NOMO-1 treated with DMSO at 0.1 percent for 48 hours (cell line): ENCODE data around the gene SMAD4.
A peak's percentile ranks its signal among the peaks of the same experiment; 100 is the strongest.
"Not testable (repeated sequence)": the region's sequence is repeated elsewhere in the genome, so short reads cannot be mapped to it uniquely, and the experiment has no call there.

Source experiments
- DNase-seq: peaks from one replicate; lab custom pipeline; 2025; ENCODE audit not compliant: unreplicated experiment; lab: John Stamatoyannopoulos, UW

Gene SMAD4

DNA sequence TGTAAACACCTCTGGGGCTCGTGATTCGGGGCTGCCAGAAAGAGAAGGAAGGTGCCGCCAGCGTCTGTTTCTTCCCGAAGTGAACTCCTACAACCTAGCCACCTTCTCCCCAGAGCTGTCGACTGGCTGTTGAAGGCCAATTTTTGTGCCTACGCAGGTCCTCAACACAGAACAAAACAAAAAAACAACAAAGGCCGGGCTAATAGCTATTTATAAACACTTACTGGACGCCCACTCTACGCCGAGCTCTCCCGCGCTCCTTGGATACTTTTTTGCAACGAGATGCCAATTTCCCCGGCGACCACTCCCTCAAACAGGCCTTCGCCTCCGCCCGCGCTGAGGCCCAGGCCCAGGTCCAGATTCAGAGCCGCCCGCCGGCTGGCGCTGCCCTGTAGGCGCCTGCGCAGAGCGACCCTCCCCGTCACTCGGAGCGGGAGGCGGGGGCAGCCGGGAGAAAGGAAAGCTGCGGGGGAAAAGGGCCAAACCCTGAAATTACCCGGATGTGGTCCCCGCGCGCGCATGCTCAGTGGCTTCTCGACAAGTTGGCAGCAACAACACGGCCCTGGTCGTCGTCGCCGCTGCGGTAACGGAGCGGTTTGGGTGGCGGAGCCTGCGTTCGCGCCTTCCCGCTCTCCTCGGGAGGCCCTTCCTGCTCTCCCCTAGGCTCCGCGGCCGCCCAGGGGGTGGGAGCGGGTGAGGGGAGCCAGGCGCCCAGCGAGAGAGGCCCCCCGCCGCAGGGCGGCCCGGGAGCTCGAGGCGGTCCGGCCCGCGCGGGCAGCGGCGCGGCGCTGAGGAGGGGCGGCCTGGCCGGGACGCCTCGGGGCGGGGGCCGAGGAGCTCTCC is at the start of gene SMAD4:
Gene SMAD4, plus strand, starts transcription at position 520 of the 843 bp plus-strand sequence. CDS start 16,834 bp downstream, outside the sequence.
- DNase-seq, result peak; percentile 88

DNA sequence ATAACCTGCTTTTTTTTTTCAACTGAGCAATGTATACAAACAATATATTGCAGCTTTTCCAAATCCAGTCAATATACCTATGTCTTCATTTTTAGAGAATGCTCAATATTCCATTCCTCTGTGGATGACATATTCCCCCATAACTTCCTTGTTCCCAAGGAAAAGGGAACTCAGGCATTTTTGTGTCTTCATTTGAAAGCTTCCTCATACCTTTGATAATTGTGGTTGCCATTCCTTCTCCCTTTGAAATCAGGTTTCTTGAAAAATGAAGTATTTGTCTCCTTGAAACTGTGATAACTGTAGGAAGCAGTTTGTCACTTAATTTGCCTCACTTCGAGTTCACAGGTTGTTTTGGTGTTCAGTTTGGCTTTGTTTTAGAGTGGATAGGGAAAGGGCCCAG is 48.6 kb upstream of the SMAD4 start:
- DNase-seq, result no peak

DNA sequence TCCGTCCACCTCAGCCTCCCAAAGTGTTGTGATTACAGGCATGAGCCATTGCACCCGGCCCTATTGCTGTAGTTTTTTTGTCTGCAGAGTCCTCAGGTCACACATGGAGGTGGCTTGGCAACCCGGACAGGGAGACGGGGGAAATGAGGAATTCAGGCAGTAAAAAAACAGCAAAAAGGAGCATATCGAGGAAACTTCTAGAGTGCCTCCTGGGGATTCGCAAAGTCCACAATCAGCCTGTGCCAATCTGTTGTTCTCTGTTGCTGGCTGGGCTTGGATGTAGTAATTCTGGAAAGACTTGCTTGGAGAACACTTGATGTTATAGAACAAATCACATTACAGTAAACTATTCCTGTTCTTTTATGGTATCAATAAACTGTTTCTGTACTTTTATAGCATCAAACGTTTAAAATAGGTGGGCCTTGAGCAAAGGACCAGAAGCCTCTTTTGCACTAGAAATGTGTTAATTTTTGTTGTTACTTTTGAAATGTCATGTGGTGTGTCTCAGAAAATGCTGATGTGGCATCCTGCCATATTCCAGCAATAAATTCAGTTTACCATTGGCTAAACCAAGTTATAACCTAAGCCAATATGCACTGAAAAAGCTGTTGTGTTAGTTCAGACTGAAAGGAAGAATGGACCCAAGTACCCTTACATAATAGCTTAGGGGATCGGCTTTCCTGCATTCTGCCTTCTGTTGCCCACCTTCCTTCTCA is 47.8 kb upstream of the SMAD4 start:
- no peak for DNase-seq

DNA sequence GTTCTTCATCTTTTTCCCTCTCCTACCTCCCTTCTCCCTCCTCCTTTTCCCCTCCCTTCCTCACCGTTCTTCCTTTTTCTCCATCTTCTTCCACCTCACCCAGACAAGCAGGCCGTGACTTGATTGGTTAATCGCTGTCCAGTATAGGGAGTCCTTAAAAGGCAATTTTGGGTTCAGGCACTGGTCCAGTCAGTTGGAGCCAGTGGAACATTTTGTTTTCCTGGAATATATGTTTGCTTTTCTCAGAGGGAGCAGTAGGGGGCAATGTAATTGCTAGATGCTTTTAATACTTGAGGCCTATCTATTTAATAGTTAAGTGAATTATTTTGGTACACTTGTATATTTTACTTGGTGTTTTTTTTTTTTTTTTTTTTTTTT is 47.2 kb upstream of the SMAD4 start:
- no peak for DNase-seq

DNA sequence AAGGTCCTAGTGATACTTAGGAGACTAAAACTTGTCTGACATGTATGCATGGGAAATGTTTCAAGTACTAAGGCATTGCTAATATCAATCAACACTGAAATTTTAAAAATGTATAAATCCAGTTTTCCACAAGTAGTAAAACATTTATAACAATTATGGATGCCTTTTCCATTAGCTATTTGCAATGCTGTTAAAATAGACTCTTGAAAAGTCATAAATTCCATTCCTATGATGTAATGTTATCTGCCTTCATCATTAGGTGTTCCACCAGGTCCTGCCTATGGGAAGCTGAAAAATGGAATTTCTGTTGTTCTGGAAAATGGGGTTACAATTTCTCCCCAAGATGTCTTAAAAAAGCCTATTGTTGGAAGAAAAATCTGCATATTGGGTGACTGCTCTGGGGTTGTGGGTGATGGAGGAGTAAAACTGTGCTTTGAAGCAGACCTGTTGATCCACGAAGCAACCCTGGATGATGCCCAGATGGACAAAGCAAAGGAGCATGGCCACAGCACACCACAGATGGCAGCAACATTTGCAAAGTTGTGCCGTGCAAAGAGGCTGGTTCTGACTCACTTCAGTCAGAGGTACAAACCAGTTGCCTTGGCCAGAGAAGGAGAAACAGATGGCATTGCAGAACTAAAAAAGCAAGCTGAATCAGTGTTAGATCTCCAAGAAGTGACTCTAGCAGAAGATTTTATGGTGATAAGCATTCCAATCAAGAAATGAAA is 43.5 kb upstream of the SMAD4 start:
- no peak for DNase-seq

DNA sequence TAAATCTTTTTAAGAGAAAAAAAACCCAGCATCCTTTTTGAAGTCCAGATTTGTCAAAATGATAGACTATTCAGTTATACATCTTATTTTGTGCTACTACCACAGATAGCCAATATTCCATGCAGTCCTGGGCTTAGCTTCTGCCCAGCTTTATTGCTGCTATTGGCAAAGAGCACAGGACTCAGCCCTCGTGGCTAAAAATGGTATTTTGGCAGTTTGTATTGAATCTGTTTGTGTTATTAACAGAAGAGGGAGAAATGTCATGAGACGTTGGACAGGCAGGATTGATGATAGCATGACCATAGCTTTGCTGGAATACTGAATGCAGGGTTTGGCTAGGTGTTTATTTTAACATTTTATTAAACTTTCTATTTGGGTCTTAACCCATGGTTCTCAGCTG is 42.8 kb upstream of the SMAD4 start:
- DNase-seq, result no peak

DNA sequence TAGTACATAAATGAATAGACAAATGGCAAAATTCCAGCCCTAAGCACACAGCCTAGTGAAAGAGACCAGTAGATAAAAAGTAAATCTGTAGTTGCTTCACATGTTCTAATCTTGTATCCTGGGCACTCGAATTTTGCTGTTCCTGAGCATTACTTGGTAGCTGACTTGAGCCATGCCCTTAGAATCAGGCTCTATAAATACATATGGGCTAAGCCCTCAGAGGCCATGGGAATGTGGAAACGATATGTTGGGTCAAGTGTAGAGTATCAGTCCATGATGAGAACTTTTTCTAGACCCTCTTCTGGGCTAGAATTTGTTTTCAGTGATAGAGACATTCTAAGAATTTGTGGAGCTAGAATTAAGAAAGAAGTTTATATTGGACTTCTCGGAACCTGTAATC is 40.3 kb upstream of the SMAD4 start:
- no peak for DNase-seq

DNA sequence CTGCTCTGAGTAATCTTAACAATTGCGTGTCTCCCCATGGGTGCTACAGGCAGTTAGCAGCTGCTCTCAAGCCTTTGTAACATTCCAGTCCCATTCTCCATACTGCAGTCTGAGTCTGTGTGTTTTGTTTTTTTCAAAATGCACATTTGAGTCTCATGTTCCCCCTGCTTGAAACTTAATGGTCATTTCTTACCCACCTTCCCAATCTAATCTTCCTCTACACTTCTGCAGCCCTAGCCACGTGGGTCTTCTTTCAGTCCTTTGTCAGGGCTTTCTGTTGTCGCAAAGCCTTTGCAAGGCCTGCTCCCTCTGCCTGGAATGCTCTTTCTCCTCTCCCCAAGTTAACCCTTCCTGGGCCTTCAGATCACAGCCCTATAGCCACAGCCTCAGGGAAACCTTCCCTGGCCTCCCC is 37.7 kb upstream of the SMAD4 start:
- DNase-seq, result no peak

DNA sequence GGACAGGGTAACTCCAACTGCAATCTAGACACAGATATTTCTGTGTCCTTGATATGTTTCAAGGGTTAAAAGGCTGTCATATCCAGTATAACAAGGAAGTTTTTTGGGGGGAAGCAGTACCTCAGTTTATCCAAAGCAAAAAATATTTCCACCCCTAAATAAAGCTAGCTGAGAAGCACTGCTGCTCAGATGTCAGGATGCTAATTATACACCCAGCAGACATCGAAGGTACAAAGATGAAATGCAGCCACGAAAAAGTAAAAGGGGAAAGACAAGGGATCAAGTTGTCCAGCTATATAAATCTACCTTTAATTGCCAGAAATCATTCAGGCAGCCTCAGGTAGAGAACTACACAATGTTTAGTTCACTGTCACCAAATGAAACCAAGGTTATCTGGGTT is 36.0 kb upstream of the SMAD4 start:
- no peak for DNase-seq

DNA sequence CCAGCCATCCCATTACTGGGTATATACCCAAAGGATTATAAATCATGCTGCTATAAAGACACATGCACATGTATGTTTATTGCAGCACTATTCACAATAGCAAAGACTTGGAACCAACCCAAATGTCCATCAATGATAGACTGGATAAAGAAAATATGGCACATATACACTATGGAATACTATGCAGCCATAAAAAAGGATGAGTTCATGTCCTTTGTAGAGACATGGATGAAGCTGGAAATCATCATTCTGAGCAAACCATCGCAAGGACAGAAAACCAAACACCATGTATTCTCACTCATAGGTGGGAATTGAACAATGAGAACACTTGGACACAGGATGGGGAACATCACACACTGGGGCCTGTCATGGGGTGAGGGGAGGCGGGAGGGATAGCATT is 26.8 kb upstream of the SMAD4 start:
- not testable (repeated sequence) for DNase-seq

DNA sequence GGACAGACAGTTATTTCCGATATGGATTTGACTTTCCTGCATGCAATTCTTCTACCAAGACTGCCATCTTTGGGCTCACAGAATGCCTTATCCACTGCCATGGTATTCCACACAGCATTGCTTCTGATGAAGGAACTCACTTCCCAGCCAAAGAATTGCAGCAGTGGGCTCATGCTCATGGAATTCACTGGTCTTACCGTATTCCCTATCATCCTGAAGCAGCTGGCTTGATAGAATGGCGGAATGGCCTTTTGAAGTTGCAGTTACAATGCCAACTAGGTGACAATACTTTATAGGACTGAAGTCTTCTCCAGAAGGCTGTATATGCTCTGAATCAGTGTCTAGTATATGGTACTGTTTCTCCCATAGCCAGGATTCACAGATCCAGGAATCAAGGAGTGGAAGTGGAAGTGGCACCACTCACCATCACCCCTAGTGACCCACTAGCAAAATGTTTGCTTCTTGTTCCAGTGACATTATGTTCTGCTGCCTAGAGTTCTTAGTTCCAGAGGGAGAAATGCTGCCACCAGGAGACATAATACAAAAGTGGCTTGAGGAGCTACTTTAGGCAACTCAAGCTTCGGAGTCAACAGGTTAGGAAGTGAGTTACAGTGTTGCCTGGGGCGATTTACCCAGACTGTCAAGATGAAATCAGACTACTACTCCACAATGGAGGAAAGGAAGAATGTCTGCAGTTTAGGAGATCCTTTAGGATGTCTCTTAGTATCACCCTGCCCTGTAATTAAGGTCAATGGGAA is 23.8 kb upstream of the SMAD4 start:
- no peak for DNase-seq

DNA sequence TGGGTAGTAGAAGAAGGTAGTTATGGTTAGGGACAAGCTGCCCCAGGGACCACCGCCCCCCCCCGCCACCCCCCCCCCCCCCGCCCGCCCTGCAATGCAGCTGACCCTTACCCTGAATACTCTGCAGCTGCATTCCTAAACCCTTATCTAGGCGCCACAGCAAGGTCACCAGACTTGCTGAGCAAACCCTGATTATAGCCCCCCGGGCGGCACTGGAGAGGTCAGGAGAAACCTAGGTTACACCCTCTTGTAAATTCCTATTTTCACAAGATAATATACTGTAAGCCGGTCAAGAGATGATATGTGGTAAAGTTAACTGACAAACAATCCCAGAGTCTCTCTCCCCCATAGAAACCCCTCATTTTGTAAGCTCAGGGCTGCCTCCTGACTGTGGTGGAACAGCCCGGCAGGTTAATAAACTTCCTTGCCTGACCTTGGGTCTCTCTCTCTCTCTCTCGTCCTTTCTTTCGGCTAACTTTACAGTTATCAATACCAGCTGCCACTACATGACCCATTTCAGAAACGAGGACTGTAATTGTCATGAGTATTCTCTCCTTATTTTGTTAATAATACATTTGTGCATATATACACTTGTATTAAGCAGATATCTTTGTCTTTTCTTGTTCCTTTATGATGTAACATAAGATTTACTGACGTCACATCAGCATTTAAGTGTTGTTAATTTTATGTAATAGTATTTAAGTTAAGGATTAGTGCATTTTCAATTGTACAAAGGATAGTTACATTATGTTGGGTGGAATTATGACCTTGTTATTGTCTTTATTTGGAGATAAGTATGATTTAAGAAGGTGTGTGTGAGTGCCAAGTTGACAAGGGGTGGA is 22.8 kb upstream of the SMAD4 start:
- no peak for DNase-seq

DNA sequence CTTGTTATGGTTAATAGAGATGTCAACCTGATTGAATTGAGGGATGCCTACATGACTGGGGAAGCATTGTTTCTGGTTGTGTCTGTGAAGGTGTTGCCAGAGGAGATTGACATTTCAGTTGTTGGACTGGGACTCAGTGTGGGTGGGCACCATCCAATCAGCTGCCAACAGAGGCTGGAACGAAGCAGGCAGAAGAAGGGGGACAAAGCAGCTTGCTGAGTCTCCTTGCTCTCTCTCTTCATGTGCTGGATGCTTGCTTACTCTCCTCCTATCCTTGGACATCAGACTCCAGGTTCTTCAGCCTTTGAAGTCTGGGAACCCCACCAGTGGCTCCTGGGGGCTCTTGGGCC is 22.2 kb upstream of the SMAD4 start:
- no peak for DNase-seq

DNA sequence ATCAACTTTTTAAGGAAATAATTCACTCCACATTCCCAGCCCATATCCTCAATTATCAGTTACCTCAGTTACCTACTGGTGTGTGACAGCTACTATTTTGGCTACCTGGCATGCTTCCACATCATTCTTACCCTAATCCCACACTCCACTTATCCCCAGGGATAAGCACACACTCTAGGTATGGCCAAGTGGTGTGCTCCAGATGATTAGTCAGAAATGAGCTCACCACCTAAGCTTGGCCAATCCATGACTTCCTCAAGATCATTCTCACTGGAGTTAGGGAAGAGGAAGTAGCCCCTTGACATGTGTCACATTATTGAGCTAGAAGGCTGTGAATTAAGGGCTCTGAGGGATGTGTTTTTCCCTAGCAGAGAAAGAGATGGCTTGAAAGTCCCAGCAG is 20.9 kb upstream of the SMAD4 start:
- peak; percentile 58 for DNase-seq

DNA sequence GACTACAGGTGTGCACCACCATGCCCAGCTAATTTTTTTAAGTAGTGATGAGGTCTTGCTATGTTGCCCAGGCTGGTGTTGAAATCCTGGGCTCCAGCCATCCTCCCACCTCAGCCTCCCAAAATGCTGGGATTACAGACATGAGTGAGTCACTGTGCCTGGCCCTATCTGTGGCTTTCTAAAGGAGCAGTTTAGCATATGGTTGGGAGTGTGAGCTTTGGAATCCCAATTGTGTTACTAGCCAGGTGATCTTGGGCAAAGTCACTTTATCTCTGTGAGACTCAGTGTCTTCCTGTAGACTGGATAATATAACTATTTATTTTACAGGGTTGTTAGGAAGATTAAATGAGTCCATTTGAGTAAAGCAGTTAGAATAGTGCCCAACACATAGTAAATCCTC is 19.8 kb upstream of the SMAD4 start:
- no peak for DNase-seq

DNA sequence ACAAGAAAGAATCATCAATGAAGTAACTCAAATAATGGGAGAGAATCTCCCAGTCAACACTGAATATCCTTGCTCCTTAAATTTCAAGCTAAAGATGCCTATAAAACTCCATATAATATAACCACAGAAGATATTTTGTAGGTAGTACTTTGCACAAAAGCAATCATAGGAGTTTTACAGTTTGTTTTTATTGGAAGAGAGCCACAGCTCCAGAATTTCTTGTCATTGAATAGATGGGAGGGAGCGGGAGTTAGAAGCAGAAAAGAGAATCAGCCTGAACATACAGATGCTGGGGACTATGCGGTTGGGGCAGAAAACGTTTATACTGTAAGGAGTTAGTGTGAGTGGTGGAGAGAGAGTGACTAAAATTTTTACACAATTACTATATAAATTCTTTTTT is 18.3 kb upstream of the SMAD4 start:
- no peak for DNase-seq

DNA sequence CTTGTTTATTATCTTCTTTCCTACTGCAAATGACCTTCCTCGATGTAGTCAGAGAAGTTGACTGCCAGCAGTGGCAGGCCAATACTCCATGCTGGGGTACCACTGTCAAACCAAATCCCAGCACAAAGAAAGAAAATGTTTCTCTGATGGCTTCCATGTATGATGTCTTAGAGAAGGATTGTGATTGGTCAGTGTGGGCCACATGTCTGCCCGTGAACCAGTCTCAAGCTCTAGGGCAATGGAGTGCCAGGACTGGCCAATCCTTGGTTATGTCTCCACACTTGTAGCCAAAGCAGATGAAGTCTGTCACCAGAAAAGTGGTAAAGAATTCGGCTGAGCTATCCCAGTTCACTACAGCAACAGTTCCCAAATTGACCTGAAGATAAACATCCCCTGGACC is 17.6 kb upstream of the SMAD4 start:
- DNase-seq, result no peak

DNA sequence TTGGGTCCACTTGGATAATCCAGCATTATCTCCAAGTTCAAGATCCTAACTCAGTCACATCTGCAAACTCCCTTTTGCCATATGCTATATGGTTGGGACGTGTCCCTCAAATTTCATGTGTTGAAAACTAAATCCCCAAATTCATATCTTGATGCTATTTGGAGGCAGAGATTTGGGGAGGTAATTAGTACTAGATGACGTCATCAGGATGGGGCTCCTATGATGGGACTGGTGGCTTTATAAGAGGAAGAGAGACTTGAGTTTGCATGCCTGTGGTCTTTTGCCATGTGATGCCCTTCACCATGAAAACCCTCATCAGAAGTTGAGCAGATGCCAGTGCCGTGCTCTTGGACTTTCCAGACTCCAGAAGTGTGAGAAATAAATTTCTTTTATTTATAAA is 16.8 kb upstream of the SMAD4 start:
- no peak for DNase-seq

DNA sequence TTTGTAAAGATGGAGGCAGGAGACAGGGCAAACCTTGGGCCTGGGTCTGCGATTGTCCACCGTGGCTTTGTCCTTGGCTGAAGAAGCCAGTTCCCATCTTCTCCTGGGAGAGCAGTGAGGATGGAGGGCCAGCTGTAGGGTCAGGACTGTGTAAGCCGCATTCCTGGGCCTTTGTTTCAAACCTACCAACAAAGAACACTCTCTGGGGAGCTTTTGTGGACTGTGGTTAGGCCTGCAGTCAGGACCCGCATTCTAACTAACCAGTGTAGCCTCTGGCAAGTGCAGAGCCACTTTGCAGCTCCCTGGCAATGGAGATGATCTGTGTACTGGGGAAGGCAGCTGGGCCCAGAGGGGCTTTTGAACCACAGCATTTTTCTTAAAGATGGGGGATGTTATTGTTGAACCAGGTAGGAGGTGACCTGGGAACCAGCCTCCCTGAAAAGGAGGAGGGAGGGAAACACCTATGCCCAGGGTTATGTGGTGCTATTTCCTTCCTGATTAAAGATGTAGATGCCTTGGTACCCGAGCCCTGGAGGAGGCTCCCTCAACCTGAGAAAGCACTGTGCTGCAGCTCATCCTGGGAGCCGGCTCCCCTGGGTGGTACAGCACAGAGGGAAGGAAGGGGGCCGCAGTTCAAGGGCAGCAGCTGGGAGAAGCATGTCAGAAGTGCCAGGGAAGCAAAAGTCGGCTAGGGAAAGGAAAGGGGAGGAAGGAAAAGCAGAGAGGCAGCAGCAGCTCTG is 12.7 kb upstream of the SMAD4 start:
- DNase-seq, result no peak

DNA sequence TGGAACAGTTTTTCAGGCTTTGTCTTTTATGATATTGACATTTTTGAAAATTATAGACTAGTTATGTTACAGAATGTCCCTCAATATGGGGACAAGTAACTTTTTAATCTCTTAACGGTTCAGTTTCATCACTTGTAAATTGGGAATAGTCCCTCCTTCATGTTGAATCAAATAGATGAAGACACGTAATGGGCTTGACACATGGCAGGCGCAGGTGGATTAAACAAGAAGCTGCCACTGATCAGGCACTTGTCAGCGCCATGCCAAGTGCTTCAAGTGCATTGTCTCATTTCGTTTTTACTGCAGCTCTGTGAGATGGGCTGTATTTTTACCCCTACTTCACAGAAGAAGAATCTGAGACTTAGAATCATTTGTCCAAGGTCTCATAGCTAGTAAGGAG is 9.5 kb upstream of the SMAD4 start:
- DNase-seq, result no peak
